ENCODE results near the gene ANKFY1. TPM values are rescaled to one million over a fixed set of nuclear protein-coding genes. Genes with fewer than 3 reads are reported as not detected.

Gene ANKFY1
- total RNA-seq, 1 experiment from 2014 or later = 38.6 TPM

DNA sequence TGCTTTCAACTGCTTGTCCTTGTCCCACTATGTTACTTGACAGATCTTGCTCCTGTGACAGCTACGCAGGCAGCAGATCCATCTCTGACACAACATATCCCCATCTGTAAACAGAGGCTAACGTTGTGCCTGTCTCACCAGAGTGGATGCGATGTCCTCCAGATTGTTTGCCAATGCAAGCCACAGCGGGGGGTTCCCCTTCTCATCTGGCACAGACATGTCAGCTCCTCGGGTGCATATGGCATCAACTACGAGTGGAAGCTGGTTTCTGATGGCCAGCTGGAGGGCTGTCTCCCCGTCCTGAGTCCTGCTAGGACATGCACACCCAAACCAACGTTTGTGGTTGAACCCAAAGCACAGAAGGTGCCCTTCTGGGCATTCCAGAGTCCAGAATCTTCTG lies 81.7 kb downstream of the ANKFY1 start:
- TF ChIP-seq TCF7L2 (IDR thresholded peaks at IDR 0.05; ENCODE audit: low read depth, low read length) = no peak
- TF ChIP-seq, protein P1, sequence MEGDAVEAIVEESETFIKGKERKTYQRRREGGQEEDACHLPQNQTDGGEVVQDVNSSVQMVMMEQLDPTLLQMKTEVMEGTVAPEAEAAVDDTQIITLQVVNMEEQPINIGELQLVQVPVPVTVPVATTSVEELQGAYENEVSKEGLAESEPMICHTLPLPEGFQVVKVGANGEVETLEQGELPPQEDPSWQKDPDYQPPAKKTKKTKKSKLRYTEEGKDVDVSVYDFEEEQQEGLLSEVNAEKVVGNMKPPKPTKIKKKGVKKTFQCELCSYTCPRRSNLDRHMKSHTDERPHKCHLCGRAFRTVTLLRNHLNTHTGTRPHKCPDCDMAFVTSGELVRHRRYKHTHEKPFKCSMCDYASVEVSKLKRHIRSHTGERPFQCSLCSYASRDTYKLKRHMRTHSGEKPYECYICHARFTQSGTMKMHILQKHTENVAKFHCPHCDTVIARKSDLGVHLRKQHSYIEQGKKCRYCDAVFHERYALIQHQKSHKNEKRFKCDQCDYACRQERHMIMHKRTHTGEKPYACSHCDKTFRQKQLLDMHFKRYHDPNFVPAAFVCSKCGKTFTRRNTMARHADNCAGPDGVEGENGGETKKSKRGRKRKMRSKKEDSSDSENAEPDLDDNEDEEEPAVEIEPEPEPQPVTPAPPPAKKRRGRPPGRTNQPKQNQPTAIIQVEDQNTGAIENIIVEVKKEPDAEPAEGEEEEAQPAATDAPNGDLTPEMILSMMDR (IDR thresholded peaks at IDR 0.05) = no peak
- TF ChIP-seq SIN3A (IDR thresholded peaks at IDR 0.05; ENCODE audit: borderline replicate concordance, insufficient read depth, low read depth, low read length) = no peak
- TF ChIP-seq POLR2AphosphoS5 (IDR thresholded peaks at IDR 0.05; ENCODE audit: low read depth, low read length) = no peak
- TF ChIP-seq, protein P2, sequence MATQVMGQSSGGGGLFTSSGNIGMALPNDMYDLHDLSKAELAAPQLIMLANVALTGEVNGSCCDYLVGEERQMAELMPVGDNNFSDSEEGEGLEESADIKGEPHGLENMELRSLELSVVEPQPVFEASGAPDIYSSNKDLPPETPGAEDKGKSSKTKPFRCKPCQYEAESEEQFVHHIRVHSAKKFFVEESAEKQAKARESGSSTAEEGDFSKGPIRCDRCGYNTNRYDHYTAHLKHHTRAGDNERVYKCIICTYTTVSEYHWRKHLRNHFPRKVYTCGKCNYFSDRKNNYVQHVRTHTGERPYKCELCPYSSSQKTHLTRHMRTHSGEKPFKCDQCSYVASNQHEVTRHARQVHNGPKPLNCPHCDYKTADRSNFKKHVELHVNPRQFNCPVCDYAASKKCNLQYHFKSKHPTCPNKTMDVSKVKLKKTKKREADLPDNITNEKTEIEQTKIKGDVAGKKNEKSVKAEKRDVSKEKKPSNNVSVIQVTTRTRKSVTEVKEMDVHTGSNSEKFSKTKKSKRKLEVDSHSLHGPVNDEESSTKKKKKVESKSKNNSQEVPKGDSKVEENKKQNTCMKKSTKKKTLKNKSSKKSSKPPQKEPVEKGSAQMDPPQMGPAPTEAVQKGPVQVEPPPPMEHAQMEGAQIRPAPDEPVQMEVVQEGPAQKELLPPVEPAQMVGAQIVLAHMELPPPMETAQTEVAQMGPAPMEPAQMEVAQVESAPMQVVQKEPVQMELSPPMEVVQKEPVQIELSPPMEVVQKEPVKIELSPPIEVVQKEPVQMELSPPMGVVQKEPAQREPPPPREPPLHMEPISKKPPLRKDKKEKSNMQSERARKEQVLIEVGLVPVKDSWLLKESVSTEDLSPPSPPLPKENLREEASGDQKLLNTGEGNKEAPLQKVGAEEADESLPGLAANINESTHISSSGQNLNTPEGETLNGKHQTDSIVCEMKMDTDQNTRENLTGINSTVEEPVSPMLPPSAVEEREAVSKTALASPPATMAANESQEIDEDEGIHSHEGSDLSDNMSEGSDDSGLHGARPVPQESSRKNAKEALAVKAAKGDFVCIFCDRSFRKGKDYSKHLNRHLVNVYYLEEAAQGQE (IDR thresholded peaks at IDR 0.05; ENCODE audit: insufficient read depth in 1 of 2, low read depth in 2 of 2, low read length in 1 of 2) = no peak
- no peak overlapping the region for H3K4me3 ChIP-seq (ENCODE audit: low read depth in 2 of 2, low read length in 2 of 2)
- no peaks in the 10 kb centered on the region for H3K27me3 ChIP-seq (ENCODE audit: control insufficient read depth, insufficient read depth, low read length)
- in situ Hi-C loops (cut with HindIII; ENCODE audit: low pct_unique_long_range_greater_than_20kb, low sequenced_read_pairs) = no loop called here
- DNase-seq (ENCODE audit: low read depth, low spot score) (no peak), ATAC-seq (no peak)
- ChIA-PET POLR2A (no interaction called here), CTCF (no interaction called here)
- intact Hi-C loops (cut with micrococcal nuclease; ENCODE audit: unreplicated experiment) = no loop called here
- H3K27ac ChIP-seq (ENCODE audit: low read length) = no peak overlapping the region
- peaks cover 8% of the 10 kb centered on the region; the same call in 1 of the 2 replicates for H3K36me3 ChIP-seq (ENCODE audit: control insufficient read depth, insufficient read depth, low read length)
- no peaks in the 10 kb centered on the region for H3K4me1 ChIP-seq (ENCODE audit: control insufficient read depth, insufficient read depth, low read length)
- no TSS peak for BruUV-seq (replicated peaks)
- no peaks in the 10 kb centered on the region for H3K9me3 ChIP-seq (ENCODE audit: control insufficient read depth, insufficient read depth, low read depth, low read length)

GRCh38 chr17:4180791-4181190 lies 83.0 kb downstream of the ANKFY1 start:
- Histone ChIP-seq H3K4me3 (ENCODE audit: low read depth in 2 of 2, low read length in 2 of 2) (no peak overlapping the region), H3K4me1 (ENCODE audit: control insufficient read depth, insufficient read depth, low read length) (no peaks in the 10 kb centered on the region), H3K27ac (ENCODE audit: low read length) (no peak overlapping the region), H3K27me3 (ENCODE audit: control insufficient read depth, insufficient read depth, low read length) (no peaks in the 10 kb centered on the region), H3K9me3 (ENCODE audit: control insufficient read depth, insufficient read depth, low read depth, low read length) (no peaks in the 10 kb centered on the region), H3K36me3 (ENCODE audit: control insufficient read depth, insufficient read depth, low read length) (peaks cover 8% of the 10 kb centered on the region; the same call in 1 of the 2 replicates)
- no peak for TF ChIP-seq TCF7L2 (IDR thresholded peaks at IDR 0.05; ENCODE audit: low read depth, low read length)
- no peak for TF ChIP-seq POLR2AphosphoS5 (IDR thresholded peaks at IDR 0.05; ENCODE audit: low read depth, low read length)
- TF ChIP-seq SIN3A (IDR thresholded peaks at IDR 0.05; ENCODE audit: borderline replicate concordance, insufficient read depth, low read depth, low read length) = no peak
- TF ChIP-seq, protein P2 (IDR thresholded peaks at IDR 0.05; ENCODE audit: insufficient read depth in 1 of 2, low read depth in 2 of 2, low read length in 1 of 2) = no peak
- TF ChIP-seq, protein P1 (IDR thresholded peaks at IDR 0.05) = no peak
- POLR2A ChIA-PET = no interaction called here
- in situ Hi-C loops (cut with HindIII; ENCODE audit: low pct_unique_long_range_greater_than_20kb, low sequenced_read_pairs) = no loop called here
- CTCF ChIA-PET = no interaction called here
- intact Hi-C loops (cut with micrococcal nuclease; ENCODE audit: unreplicated experiment) = no loop called here
- no peak for DNase-seq (ENCODE audit: low read depth, low spot score)
- no TSS peak for BruUV-seq (replicated peaks)
- no peak for ATAC-seq

Data from Panc1 (cell line).